ENCODE data around the gene LTF.
A peak's percentile ranks its signal among the peaks of the same experiment; 100 is the strongest.

The LTF gene

GRCh38 chr3:46464326-46465195, at the start of gene LTF:
TSS of gene LTF (minus strand) at chr3:46464905. CDS start at chr3:46464867, 38 bp downstream.
- Histone ChIP-seq H3K4me1 (ENCODE audit: control insufficient read depth, insufficient read depth, low read length) (0 out of 2 replicates have a peak, but pooled peaks cover 2% of the 10 kb centered on the region), H3K9ac (ENCODE audit: low read length) (no peak within 1 kb of the TSS), H3K9me3 (ENCODE audit: control insufficient read depth, insufficient read depth, low read depth, low read length) (peaks cover 6% of the 10 kb centered on the region; the same call in 1 of the 2 replicates), H3K27me3 (ENCODE audit: control insufficient read depth, insufficient read depth, low read length) (peaks cover 36% of the 10 kb centered on the region), H3K27ac (ENCODE audit: low read depth, low read length) (no peak within 1 kb of the TSS), H3K36me3 (ENCODE audit: control insufficient read depth, insufficient read depth, low read length) (no peaks in the 10 kb centered on the region), H3K4me3 (ENCODE audit: low read depth, low read length) (peak within 1 kb of the TSS; percentile 33; the same call in 1 of the 2 replicates)

GRCh38 chr3:46512191-46512749, 47.6 kb upstream of the LTF start:
- Histone ChIP-seq H3K4me3 (ENCODE audit: low read depth, low read length) (no peak overlapping the region), H3K9ac (ENCODE audit: low read length) (no peak overlapping the region), H3K27me3 (ENCODE audit: control insufficient read depth, insufficient read depth, low read length) (no peaks in the 10 kb centered on the region), H3K27ac (ENCODE audit: low read depth, low read length) (no peak overlapping the region), H3K4me1 (ENCODE audit: control insufficient read depth, insufficient read depth, low read length) (peaks cover 7% of the 10 kb centered on the region; the same call in 1 of the 2 replicates), H3K36me3 (ENCODE audit: control insufficient read depth, insufficient read depth, low read length) (no peaks in the 10 kb centered on the region), H3K9me3 (ENCODE audit: control insufficient read depth, insufficient read depth, low read depth, low read length) (no peaks in the 10 kb centered on the region)

GRCh38 chr3:46509661-46510187, 45.0 kb upstream of the LTF start:
- Histone ChIP-seq H3K4me3 (ENCODE audit: low read depth, low read length) (no peak overlapping the region), H3K36me3 (ENCODE audit: control insufficient read depth, insufficient read depth, low read length) (no peaks in the 10 kb centered on the region), H3K9ac (ENCODE audit: low read length) (no peak overlapping the region), H3K4me1 (ENCODE audit: control insufficient read depth, insufficient read depth, low read length) (peaks cover 20% of the 10 kb centered on the region), H3K27me3 (ENCODE audit: control insufficient read depth, insufficient read depth, low read length) (no peaks in the 10 kb centered on the region), H3K27ac (ENCODE audit: low read depth, low read length) (no peak overlapping the region), H3K9me3 (ENCODE audit: control insufficient read depth, insufficient read depth, low read depth, low read length) (no peaks in the 10 kb centered on the region)

GRCh38 chr3:46508850-46509591, 44.3 kb upstream of the LTF start:
- no peaks in the 10 kb centered on the region for H3K9me3 ChIP-seq (ENCODE audit: control insufficient read depth, insufficient read depth, low read depth, low read length)
- peaks cover 20% of the 10 kb centered on the region for H3K4me1 ChIP-seq (ENCODE audit: control insufficient read depth, insufficient read depth, low read length)
- no peaks in the 10 kb centered on the region for H3K36me3 ChIP-seq (ENCODE audit: control insufficient read depth, insufficient read depth, low read length)
- no peak overlapping the region for H3K9ac ChIP-seq (ENCODE audit: low read length)
- no peak overlapping the region for H3K27ac ChIP-seq (ENCODE audit: low read depth, low read length)
- no peaks in the 10 kb centered on the region for H3K27me3 ChIP-seq (ENCODE audit: control insufficient read depth, insufficient read depth, low read length)
- H3K4me3 ChIP-seq (ENCODE audit: low read depth, low read length): no peak overlapping the region

GRCh38 chr3:46506526-46506925, 41.8 kb upstream of the LTF start:
- Histone ChIP-seq H3K4me1 (ENCODE audit: control insufficient read depth, insufficient read depth, low read length) (peaks cover 24% of the 10 kb centered on the region), H3K4me3 (ENCODE audit: low read depth, low read length) (no peak overlapping the region), H3K36me3 (ENCODE audit: control insufficient read depth, insufficient read depth, low read length) (no peaks in the 10 kb centered on the region), H3K9me3 (ENCODE audit: control insufficient read depth, insufficient read depth, low read depth, low read length) (no peaks in the 10 kb centered on the region), H3K9ac (ENCODE audit: low read length) (no peak overlapping the region), H3K27me3 (ENCODE audit: control insufficient read depth, insufficient read depth, low read length) (no peaks in the 10 kb centered on the region), H3K27ac (ENCODE audit: low read depth, low read length) (no peak overlapping the region)

GRCh38 chr3:46505953-46506352, 41.2 kb upstream of the LTF start:
- peaks cover 24% of the 10 kb centered on the region for H3K4me1 ChIP-seq (ENCODE audit: control insufficient read depth, insufficient read depth, low read length)
- H3K9ac ChIP-seq (ENCODE audit: low read length): no peak overlapping the region
- H3K27ac ChIP-seq (ENCODE audit: low read depth, low read length): no peak overlapping the region
- no peak overlapping the region for H3K4me3 ChIP-seq (ENCODE audit: low read depth, low read length)
- H3K27me3 ChIP-seq (ENCODE audit: control insufficient read depth, insufficient read depth, low read length): no peaks in the 10 kb centered on the region
- no peaks in the 10 kb centered on the region for H3K9me3 ChIP-seq (ENCODE audit: control insufficient read depth, insufficient read depth, low read depth, low read length)
- H3K36me3 ChIP-seq (ENCODE audit: control insufficient read depth, insufficient read depth, low read length): no peaks in the 10 kb centered on the region

- Histone ChIP-seq H3K4me1 (ENCODE audit: control insufficient read depth, insufficient read depth, low read length) (peaks cover 24% of the 10 kb centered on the region), H3K9ac (ENCODE audit: low read length) (no peak overlapping the region), H3K27me3 (ENCODE audit: control insufficient read depth, insufficient read depth, low read length) (no peaks in the 10 kb centered on the region), H3K27ac (ENCODE audit: low read depth, low read length) (no peak overlapping the region), H3K9me3 (ENCODE audit: control insufficient read depth, insufficient read depth, low read depth, low read length) (no peaks in the 10 kb centered on the region), H3K4me3 (ENCODE audit: low read depth, low read length) (no peak overlapping the region), H3K36me3 (ENCODE audit: control insufficient read depth, insufficient read depth, low read length) (no peaks in the 10 kb centered on the region)
Observed at GRCh38 chr3:46504789-46505188, 40.1 kb upstream of the LTF start.

- Histone ChIP-seq H3K9ac (ENCODE audit: low read length) (no peak overlapping the region), H3K4me1 (ENCODE audit: control insufficient read depth, insufficient read depth, low read length) (peaks cover 24% of the 10 kb centered on the region), H3K27ac (ENCODE audit: low read depth, low read length) (no peak overlapping the region), H3K9me3 (ENCODE audit: control insufficient read depth, insufficient read depth, low read depth, low read length) (no peaks in the 10 kb centered on the region), H3K36me3 (ENCODE audit: control insufficient read depth, insufficient read depth, low read length) (no peaks in the 10 kb centered on the region), H3K27me3 (ENCODE audit: control insufficient read depth, insufficient read depth, low read length) (no peaks in the 10 kb centered on the region), H3K4me3 (ENCODE audit: low read depth, low read length) (no peak overlapping the region)
Observed at GRCh38 chr3:46503200-46503874, 38.6 kb upstream of the LTF start.

GRCh38 chr3:46501702-46502101, 37.0 kb upstream of the LTF start:
- Histone ChIP-seq H3K4me3 (ENCODE audit: low read depth, low read length) (no peak overlapping the region), H3K27me3 (ENCODE audit: control insufficient read depth, insufficient read depth, low read length) (no peaks in the 10 kb centered on the region), H3K9me3 (ENCODE audit: control insufficient read depth, insufficient read depth, low read depth, low read length) (no peaks in the 10 kb centered on the region), H3K4me1 (ENCODE audit: control insufficient read depth, insufficient read depth, low read length) (peaks cover 22% of the 10 kb centered on the region), H3K9ac (ENCODE audit: low read length) (no peak overlapping the region), H3K36me3 (ENCODE audit: control insufficient read depth, insufficient read depth, low read length) (no peaks in the 10 kb centered on the region), H3K27ac (ENCODE audit: low read depth, low read length) (no peak overlapping the region)

- no peak overlapping the region for H3K27ac ChIP-seq (ENCODE audit: low read depth, low read length)
- no peaks in the 10 kb centered on the region for H3K9me3 ChIP-seq (ENCODE audit: control insufficient read depth, insufficient read depth, low read depth, low read length)
- H3K9ac ChIP-seq (ENCODE audit: low read length): no peak overlapping the region
- H3K27me3 ChIP-seq (ENCODE audit: control insufficient read depth, insufficient read depth, low read length): no peaks in the 10 kb centered on the region
- peaks cover 20% of the 10 kb centered on the region for H3K4me1 ChIP-seq (ENCODE audit: control insufficient read depth, insufficient read depth, low read length)
- no peak overlapping the region for H3K4me3 ChIP-seq (ENCODE audit: low read depth, low read length)
- no peaks in the 10 kb centered on the region for H3K36me3 ChIP-seq (ENCODE audit: control insufficient read depth, insufficient read depth, low read length)
Observed at GRCh38 chr3:46500656-46501635, 36.2 kb upstream of the LTF start.
